ENCODE measurements around the gene PHACTR3. TPM values are rescaled to one million over a fixed set of nuclear protein-coding genes. Genes with fewer than 3 reads are reported as not detected.
A peak's percentile ranks its signal among the peaks of the same experiment; 100 is the strongest.

Gene PHACTR3
- total RNA-seq, 1 experiment from 2014 or later, result not detected

GRCh38 chr20:59577809-59578435 lies 26.4 kb upstream of the PHACTR3 start:
- DNase-seq, result no peak
- no peaks in the 10 kb centered on the region for H3K23me2 ChIP-seq (ENCODE audit: insufficient read length, low read depth, low read length, poor library complexity, severe bottlenecking)
- no peaks in the 10 kb centered on the region for H3K79me2 ChIP-seq (ENCODE audit: insufficient read depth, low read length)
- no peak overlapping the region for H3K4ac ChIP-seq (ENCODE audit: low read depth, low read length)
- no peak overlapping the region for H3K9ac ChIP-seq (ENCODE audit: extremely low read depth, insufficient read length, low read length)
- H3K27me3 ChIP-seq (ENCODE audit: insufficient read depth, low read length), result peaks cover 24% of the 10 kb centered on the region; the same call in 1 of the 2 replicates
- H2BK12ac ChIP-seq (ENCODE audit: insufficient read length, low read depth, low read length), result no peak overlapping the region
- no peak overlapping the region for H3K27ac Mint-ChIP-seq
- no peak overlapping the region for H4K5ac ChIP-seq (ENCODE audit: insufficient read length, low read depth, low read length)
- H3K27ac ChIP-seq (ENCODE audit: insufficient read length, low read depth, low read length), result no peak overlapping the region
- H2BK120ac ChIP-seq (ENCODE audit: low read depth, low read length, poor library complexity, severe bottlenecking), result no peak overlapping the region
- no peak overlapping the region for H3K23ac ChIP-seq (ENCODE audit: insufficient read length, low read depth, low read length)
- H3K27me3 Mint-ChIP-seq (ENCODE audit: low read depth), result peaks cover 94% of the 10 kb centered on the region
- no peak overlapping the region for H2BK20ac ChIP-seq (ENCODE audit: low read depth, low read length, poor library complexity, severe bottlenecking)
- no peak overlapping the region for H3K4me2 ChIP-seq (ENCODE audit: insufficient read depth, insufficient read length, low read length)
- WGBS (ENCODE audit: extremely low coverage, insufficient read length, low lambda C conversion rate), result no CpG with 5 or more reads among the region's 18 CpGs
- H2BK15ac ChIP-seq (ENCODE audit: low read depth, low read length), result no peak overlapping the region
- H3T11ph ChIP-seq (ENCODE audit: low read length), result no peak overlapping the region
- no peak overlapping the region for H3K56ac ChIP-seq (ENCODE audit: insufficient read length, low read depth, low read length)
- H3K4me3 Mint-ChIP-seq, result peak overlapping the region; percentile 36 to 61
- H3K9me3 Mint-ChIP-seq, result peaks cover 0 to 29% of the 10 kb centered on the region in 2 experiments; a peak in 4 of 5 replicates
- no peak overlapping the region for H3K18ac ChIP-seq (ENCODE audit: insufficient read length, low read depth, low read length)
- no peaks in the 10 kb centered on the region; a peak in 1 of 7 replicates for H3K36me3 Mint-ChIP-seq (ENCODE audit: insufficient read depth in 1 of 3, low read depth in 3 of 3)
- H2BK5ac ChIP-seq (ENCODE audit: insufficient read length, low read length), result no peak overlapping the region
- no peak overlapping the region for H4K8ac ChIP-seq (replicated peaks; ENCODE audit: insufficient read length, low read depth, low read length)
- H3K9me3 ChIP-seq (ENCODE audit: control insufficient read depth, low read depth, low read length), result no peaks in the 10 kb centered on the region
- no peaks in the 10 kb centered on the region for H3K4me1 ChIP-seq (ENCODE audit: insufficient read depth, low read length)
- H3K14ac ChIP-seq (ENCODE audit: insufficient read depth, low read length), result no peak overlapping the region; the same call in 1 of the 2 replicates
- peaks cover 0 to 3% of the 10 kb centered on the region in 2 experiments; a peak in 1 of 4 replicates for H3K4me1 Mint-ChIP-seq
- no peaks in the 10 kb centered on the region for H4K20me1 ChIP-seq (ENCODE audit: control insufficient read depth, insufficient read depth, insufficient read length)
- no peak overlapping the region for H4K91ac ChIP-seq (ENCODE audit: insufficient read length, low read depth, low read length)
- no peak overlapping the region for H2AFZ ChIP-seq (ENCODE audit: low read length)
- TF ChIP-seq CTCF (conservative IDR thresholded peaks at IDR 0.05), result no peak
- H2AK5ac ChIP-seq (ENCODE audit: insufficient read length, low read length), result no peak overlapping the region
- H3K79me1 ChIP-seq (ENCODE audit: insufficient read depth, low read depth, low read length, poor library complexity, severe bottlenecking), result no peaks in the 10 kb centered on the region

All from H9 (cell line).